Activated CD4-positive, CD25-positive, alpha-beta regulatory T cell treated with anti-CD3 and anti-CD28 coated beads, Interleukin-2, amount 50 U/mL, for 72 hours (primary cell): ENCODE data around the gene GALNTL6.

Experiments
- DNase-seq: peaks from one replicate; pipeline ENCODE4 v3.0.0; 2021

GALNTL6 gene

DNA sequence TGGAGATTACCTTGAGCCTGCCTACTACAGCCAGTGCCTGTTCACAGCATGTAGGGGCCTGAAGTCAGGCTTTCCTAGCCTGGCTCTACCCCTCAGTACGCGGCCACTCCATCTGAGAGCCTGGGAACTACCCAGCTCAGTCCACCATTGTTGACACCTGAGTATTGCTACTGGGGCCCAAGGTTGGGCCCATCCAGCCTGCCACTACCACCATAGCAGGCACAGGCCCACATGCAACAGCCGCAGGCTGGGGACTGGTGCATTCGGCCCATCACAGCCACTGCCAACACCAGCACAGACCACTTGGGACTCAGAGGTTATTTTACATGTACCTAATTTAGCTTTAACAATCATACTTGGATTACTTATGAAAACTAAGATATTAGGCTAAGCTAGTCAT lies 314.0 kb downstream of the GALNTL6 start:
- no peak for DNase-seq

DNA sequence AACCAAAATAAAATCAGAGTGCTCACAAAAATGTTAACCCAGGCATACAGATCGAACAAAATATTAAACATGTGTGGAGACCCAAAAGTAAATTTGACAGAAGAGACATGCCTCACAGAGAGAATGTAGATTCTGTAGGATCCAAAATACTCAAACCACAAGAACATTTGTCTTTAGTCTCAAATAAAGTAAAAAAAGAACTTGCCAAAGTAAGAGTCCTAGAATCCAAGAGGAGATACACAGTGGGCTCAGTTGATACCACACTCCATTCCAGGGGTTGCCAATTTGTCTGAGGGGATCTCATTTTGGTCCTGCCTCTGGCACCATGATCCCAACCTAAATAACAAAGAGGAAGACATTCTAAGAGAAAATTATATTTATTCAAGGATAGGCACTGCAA lies 316.4 kb downstream of the GALNTL6 start:
- no peak for DNase-seq

DNA sequence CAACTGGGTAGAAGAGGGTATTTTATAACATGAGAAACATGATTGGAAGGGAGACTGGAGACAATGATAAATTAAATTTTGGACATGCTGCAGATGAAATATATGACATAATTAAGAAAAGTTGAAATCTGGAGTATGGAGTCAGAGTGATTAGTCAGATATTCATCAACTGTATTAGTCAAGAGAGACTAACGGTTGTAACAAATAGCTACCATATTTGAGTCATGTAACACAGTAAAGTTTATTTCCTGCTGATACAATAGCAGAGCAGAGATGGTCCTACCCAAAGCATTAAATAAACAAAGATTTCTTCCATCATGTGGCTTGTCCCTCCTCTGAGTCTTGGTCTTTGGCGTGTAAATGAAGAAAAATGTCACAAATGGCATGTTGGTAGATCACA lies 321.3 kb downstream of the GALNTL6 start:
- DNase-seq = no peak

DNA sequence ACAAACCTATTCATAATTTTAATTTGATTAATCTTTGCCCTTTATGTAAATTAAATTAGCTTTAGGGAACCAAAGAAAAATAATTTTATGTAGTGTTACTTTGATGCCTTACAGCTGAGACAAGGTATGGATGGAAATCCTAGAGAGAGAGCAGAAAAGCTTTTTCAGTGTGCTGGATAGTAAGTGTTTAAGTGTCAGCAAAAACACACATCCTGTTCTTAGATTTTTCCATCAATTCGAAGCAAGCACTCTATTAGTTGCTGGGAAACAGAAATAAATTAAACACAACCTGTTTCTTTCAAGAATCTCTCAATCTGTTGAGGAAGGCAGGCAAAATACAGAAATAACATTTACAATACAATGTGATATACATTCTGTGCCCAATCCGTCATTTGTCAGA lies 327.8 kb downstream of the GALNTL6 start:
- DNase-seq = no peak

DNA sequence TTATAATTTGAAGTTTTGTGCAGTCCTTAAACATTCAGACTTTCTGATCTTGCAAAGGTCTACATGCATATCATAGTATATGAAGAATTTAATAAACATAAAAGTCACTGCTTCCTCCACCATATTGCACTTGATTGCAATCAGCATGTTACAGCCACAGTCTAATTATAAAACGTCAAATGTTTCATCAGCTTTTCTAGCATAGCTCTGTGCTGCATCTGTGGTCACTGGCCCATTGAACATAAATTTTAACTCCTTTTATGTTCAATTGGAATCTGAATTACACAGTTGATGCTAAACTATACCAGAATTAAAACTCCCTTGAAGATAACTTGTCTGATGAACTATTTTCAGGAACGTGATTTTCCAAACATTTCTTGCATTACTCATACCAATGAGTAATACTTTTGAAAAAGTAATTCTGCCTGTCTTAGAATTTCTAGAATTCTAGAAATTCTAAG lies 329.1 kb downstream of the GALNTL6 start:
- no peak for DNase-seq

DNA sequence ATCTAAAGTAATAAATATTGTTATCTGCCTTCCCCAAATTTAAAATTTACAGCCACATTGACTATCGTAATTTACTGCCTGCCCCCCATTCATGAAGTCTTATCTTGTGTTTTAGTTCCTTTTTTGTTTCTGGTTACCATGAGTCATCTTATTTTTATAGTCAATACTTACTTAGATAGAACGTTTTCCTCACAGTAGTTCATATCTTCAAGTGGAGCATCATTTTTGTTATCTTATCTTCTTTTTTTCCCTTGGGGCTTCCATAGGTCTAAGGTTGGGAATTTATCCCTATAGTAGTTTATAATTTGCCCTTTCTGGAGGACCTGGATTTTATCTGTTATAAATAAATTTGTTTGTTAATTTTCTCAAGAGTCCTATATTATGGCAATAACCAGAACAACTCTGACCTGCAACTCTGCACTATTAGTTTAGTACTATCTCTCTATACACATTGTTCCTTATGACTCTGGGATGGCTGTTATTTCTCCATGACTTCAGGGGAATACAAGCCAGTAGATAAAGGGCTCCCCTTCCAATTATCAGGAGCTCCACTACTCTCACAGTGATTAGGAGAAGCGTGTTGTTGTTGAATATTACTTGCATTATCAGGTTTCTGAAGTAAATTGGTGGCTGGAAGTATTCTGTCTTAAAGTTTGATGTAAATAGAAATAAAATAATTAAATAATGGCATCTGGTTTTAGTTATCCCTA lies 330.6 kb downstream of the GALNTL6 start:
- DNase-seq = no peak

DNA sequence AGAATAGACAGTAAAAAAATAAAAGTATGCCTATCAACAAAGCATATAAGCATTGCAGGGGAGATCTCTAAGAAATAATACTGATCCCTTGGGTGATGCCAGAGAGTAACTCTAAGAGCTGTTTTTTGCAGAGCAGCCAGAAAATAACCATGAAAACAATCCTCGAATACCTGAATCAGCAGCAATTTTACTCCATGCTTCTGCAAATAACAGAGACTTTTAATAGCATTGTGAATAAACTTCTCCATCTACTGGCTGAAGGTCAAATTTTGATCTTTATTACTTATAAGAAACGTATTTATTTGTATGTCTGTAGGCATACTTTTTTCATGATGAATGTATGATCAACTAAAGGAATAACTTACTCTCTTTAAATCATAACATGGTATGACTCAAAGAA lies 334.5 kb downstream of the GALNTL6 start:
- no peak for DNase-seq

DNA sequence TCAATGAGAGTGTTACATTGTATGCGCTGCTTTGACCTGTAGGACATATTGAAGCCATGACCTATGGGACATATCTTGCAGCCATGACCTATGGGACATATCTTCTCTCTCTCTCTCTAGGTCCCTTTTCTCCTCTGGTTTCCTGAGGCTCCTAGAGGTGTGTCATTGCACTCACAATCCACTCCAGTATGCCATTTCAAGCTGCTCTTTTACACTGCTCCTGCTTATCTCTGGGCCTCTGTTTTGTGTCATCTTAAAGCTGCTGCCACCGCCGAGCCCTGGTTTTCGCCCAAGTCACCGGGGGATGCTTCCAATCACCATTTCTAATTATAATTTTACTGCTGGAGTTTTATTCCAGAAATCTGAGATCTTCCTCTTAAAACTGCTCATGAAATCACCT lies 336.1 kb downstream of the GALNTL6 start:
- no peak for DNase-seq

DNA sequence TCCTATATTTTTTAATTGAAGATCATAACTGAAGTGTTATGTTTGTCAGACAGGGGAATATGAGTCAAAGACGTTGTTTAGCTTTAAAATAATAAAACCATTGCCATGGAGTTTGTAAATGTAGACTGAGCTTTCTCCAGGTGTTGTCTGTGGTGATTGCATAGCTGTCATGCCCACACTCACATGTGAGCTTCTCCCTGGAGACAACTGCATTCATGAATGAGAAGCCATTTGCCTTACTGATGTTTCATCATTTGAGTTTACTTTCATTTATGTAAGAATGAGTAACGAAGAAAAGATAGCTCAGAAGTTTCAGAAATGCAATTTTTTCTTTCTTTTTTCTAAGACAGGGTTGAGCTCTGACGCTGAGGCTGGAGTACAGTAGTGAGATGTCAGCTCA lies 339.1 kb downstream of the GALNTL6 start:
- no peak for DNase-seq

DNA sequence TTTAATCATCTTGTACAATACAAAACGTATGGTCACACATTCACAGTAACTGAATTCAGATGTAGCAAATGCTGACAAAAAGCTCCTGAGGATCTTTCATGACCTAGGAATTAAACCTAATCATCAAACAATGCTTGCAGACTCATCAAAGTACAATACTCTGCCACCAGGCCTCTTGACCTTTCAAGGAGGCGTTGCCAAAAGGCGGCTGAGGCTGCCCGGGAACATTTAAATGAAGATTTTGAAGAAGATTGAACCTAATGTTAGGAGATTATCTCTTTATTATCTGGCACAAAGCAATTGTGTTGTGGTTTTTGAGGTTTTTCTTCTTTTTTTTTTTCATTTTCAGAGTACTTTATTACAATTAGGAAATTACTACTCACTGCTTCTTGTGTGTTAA lies 340.5 kb downstream of the GALNTL6 start:
- DNase-seq = no peak

DNA sequence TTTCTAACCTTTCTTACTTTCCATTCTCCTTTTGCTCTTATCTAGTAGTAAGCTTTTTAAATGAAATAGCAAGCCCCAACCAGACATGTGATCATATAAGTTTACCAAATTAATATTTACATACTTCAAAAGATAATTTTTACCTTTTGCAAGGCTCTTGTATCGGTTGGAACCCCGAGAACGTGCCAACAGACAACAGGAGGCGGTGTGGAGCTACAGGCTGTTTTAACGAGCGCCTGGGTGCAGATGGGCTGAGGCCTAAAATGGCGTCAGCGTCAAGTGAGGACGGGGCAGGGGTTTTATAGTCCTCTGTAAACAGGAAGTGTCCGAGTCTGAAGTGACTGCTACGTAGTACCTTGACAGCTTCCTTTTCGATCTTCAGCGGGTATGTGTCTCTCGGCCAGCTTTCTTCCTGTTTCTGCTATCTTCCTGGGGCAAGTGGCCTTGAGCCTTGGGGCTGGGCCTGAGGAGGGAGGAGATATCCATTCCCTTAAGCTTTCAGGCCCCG lies 342.7 kb downstream of the GALNTL6 start:
- no peak for DNase-seq

DNA sequence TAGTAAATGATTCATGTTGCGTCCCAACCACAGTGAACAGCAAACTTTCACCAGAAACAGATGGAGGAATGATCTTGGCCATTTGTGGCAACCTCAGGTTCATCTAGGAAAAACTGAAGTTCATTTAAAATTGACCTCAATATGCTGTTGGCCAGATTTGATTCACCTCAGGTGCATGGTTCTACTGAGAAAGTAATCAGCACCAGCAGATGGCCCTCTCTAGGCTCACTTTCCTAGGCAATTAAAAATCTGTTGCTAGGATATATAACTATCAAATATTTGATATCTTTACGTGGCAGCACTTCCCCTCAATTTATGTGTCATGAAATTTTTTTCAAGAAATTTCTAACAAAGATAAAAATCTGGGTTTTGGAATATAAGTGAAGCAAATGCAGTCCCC lies 344.7 kb downstream of the GALNTL6 start:
- DNase-seq = no peak

DNA sequence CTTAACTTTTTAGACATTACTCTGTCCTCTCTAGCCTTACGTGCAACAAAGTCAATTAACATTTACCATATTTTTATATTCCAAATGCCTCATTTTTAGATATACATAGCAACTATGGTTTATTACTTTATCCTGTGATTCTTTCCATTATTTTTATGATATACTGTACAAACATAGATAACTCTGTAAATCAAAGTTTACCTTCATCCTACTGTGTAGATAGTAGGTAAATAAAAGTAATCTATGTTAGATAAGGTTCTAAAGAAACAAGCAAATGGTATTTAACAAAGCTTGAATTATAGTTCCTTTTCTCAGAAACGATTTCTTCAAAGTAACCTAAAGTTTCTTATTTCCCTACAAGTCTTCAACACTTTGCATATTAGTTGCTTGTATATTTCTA lies 350.0 kb downstream of the GALNTL6 start:
- no peak for DNase-seq

DNA sequence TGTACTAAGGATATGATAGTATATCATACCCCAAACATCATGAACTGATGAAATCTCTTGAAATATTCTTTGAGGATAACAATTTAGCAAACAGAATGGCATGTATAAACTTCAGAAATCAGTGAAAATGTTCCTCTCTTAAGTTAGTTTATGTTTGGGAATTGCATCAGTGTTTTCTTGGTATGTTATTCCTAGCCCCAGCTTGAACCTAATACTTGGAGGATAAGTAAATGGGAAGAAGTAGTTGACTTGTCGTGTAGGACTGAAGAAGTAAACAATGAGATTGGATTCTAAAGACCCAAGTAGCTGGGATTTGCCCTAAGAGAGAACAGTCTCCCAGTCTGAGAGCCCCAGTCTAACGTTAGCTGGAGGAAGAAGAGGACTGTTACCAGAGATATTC lies 355.7 kb downstream of the GALNTL6 start:
- no peak for DNase-seq

DNA sequence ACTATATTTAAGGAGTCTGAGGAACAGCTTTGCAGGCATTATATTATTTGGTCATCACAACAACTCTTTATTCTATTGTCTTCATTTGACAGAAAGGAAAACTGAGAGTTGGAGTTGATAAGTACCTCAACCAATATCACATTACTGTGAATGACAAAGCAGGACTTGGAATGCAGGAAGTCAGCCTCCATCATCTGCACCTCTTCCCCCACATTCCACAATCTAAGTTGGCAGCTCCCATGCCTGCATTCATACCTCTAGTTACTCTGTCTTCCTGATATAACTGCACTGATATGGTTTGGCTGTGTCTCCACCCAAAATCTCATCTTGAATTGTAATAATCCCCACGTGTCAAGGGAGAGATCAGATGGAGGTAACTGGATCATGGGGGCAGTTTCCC lies 356.7 kb downstream of the GALNTL6 start:
- DNase-seq = no peak

DNA sequence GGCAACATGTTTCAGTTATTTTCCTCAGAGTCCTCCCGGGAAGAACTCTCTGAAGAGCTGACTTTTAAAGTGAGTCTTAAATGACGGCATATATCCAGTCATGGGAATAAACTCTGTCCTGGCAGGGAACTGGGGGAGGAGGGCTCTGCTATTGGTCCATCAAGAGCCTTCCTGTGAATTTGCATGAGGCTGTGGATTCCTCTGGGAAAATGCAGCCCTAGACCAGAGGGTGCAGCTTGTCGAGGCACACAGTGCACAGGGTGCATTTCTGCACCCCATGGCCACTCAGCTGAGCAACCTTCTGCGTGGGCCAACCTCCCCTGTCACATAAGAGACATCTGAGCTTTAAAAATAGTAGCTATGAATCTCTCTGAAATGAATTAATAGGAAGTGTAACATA lies 360.0 kb downstream of the GALNTL6 start:
- DNase-seq = no peak

DNA sequence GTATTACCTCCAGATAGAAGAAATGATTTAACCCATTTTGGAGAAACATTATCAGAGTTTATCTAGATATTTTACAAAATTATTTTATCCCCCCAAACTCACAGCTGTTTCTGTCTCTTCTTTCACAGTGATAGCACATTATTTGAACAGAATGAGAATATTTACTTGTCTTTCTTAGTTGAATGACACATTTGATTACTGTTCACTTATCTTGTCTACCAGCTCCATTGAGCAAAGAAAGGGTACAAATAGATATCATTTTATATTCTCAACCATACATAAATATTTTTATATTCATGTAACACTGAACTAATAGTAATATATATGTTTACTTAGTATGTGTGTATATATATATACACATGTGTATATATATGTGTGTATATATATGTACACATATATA lies 364.2 kb downstream of the GALNTL6 start:
- no peak for DNase-seq

DNA sequence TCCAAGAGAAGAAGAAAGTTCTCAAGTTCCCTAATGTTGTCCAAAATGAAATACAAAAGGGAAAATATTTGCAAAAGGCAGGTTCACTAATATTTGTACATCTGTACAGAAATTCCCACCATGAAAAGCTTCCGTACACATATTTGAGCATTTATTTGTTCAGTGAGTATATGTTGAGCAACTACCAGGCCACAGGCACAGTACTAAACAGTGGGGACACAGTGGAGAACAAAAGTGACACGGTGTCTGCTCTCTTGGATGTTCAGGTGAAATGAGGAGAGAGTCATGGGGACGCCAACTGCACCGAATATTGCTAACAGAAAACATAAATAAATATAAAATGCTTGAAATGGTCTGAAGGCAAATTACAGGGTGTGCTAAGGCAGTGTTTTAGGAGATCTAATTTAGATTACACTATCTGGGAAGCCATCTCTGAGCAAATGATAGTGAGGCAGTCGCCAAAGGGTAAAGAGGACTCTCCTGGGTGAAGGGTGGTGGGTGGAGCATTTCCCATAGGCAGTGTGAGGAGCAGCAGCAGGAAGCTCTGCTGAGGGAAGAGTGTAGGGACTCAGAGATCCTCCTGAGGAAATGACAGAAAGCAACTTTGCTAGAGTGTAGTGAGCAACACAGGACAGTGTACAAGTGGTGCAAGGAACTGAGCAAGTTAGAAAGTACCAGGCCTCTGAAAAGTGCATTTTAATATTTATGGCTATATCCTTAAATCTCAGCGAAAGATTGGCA lies 375.2 kb downstream of the GALNTL6 start:
- DNase-seq = no peak

DNA sequence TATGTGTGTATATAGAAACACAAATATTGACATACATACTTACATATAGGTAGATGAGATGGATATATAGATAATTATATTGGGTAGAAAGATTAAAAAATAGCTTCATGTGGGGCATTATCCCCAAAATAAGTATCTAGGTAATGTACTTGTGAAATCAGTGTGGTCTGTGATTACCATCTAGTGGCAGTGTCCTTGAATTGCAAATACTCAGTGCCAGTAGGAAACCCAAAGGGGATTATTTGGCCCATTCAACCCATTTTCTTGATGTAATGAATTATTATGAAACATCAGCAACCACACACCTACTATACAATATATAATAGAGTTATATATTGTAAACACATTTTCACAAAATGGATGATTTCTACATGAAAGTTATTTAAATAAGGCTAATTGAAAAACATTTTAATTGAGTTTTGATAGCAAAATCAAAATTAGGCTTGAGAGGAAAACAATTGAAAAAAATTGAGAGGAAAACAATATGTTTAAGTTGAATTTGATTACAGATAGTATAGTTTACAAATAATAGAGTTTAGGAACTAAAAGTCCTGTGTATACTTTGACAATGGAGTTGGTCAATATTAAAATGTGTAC lies 389.4 kb downstream of the GALNTL6 start:
- no peak for DNase-seq

DNA sequence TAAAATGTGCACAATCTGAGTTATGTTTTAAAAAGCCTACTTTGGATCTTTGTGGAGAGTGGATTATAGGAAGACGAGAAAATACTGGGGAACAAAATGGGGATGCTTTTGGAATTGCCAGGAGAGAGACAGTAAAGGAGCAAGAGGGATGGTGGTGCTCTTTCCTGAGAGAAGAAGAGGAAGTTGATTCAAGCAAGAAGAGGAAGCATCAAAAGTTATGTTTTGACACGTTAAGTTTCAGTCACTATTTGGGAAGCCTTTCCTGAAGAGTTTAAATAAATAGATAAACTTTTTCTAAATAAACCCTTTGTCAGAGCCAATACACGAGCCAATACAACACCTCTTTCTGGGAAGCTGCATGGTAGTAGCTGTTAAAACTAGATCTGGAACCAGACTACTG lies 394.1 kb downstream of the GALNTL6 start:
- DNase-seq = no peak

DNA sequence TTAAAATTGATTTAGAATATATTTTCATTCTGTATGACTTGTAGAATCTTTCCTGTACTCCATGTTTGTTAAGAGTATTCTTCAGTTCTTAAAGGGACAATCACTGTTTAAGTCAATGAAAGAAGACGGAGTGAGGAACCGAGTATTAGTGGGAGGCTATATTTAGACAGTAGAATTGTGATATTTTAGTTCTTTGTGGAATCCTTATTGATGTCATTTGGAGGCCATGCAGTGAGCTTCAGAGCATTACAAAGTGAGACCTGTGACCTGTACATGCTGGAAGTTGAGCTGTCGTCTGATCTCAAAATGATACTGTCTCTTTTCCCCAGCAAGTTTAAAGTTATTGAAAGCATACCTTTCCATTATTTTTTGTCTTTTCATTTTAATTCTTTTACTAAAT lies 394.7 kb downstream of the GALNTL6 start:
- DNase-seq = no peak

DNA sequence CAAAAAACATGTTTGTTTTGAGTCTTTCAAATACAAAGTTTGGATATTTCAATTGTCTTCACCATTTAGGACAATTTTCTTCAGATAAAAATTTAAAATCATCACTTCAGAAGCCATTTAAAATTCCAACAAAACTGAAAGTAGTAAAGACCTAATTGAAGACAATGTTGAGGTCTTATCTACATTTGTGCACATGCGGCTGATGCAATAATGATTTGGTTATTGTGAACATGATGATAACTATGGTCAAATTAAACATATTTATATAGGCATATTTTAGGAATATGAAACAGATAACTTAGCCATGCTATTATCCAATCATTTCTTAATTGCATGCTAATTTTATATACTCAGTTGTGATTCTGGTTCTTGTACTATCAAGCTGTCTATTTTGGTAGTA lies 407.5 kb downstream of the GALNTL6 start:
- no peak for DNase-seq

DNA sequence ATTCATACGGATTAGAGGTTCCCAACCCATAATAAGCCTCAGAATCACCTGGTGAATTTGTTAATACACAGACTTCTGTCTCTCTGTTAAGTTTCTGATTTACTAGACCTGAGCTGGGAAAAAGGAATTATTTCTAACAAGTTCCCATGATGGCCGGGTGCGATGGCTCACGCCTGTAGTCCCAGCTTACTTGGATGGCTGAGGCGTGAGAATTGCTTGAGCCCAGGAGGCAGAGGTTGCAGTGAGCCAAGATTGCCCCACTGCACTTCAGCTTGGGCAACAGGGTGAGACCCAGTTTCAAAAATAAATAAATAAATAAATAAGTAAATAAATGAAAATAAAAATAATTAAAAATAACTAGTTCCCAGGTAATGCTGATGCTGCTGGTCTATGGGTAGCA lies 412.3 kb downstream of the GALNTL6 start:
- DNase-seq = no peak

DNA sequence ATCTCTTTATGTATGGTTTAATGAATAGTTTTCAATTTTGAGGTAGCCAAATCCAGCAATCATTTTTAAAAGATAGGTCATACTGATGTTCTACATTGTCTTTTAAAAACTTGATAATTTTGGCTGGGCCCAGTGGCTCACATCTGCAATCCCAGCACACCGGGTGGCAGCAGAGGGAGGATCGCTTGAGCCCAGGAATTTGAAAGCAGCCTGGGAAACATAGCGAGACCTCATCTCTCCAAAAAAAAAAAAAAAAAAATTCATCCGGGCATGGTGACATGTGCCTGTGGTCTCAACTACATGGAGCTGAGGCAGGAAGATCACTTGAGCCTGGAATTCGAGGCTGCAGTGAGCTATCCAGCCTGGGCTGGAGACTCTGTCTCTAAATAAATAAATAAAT lies 419.8 kb downstream of the GALNTL6 start:
- no peak for DNase-seq
